Stomach (tissue), 9 donors: ENCODE data around the gene PPP1R14B. TPM values are rescaled to one million over a fixed set of nuclear protein-coding genes. Genes with fewer than 3 reads are reported as not detected.
A peak's percentile ranks its signal among the peaks of the same experiment; 100 is the strongest.

Experiments
- DNase-seq, 2 donors: peaks; one replicate each; pipeline versions ENCODE4 v3.0.0 to v3.0.0-alpha.2; 2013 to 2019
- H3K27ac ChIP-seq, 5 donors: fragments of 200-600 bp in 4 of 5; sonication (generic) in 4 of 5; one replicate each; pipeline ENCODE4 v1.5.1; 2013 to 2019; ENCODE audit warnings: mild to moderate bottlenecking in 1 of 5, moderate library complexity in 1 of 5
- H3K27me3 ChIP-seq, 3 donors: fragments of 200-600 bp; sonication (generic); one replicate each; pipeline ENCODE4 v1.5.1; 2017 to 2019; ENCODE audit warnings: mixed run types in 1 of 3
- H3K36me3 ChIP-seq, 4 donors: fragments of 200-600 bp; sonication (generic); 1 replicate in 3 of 4; 2 replicates in 1 of 4; pipeline ENCODE4 v1.5.1; 2016 to 2019
- H3K4me1 ChIP-seq, 4 donors: fragments of 200-600 bp; sonication (generic); one replicate each; pipeline ENCODE4 v1.5.1; 2016 to 2019
- H3K4me3 ChIP-seq, 4 donors: fragments of 200-600 bp; sonication (generic) in 3 of 4; one replicate each; pipeline ENCODE4 v1.5.1; 2016 to 2019; ENCODE audit warnings: mild to moderate bottlenecking in 1 of 4
- H3K9me3 ChIP-seq, 4 donors: fragments of 200-600 bp; sonication (generic); one replicate each; pipeline ENCODE4 v1.5.1; 2016 to 2019
- CTCF ChIP-seq, 7 experiments: fragments of 450-650 bp in 4 of 7; fragments of 200-600 bp in 3 of 7; sonication (generic) in 3 of 7; IDR thresholded peaks; one replicate each; pipeline ENCODE4 v1.5.1; 2016 to 2019; ENCODE audit warnings: antibody characterized with exemption in 7 of 7, control low read depth in 2 of 7, mild to moderate bottlenecking in 1 of 7
- EP300 ChIP-seq: sonication (generic); formaldehyde crosslinking; IDR thresholded peaks from one replicate; pipeline ENCODE4 v1.6.1; 2017; ENCODE audit warnings: antibody characterized with exemption
- POLR2A ChIP-seq, 4 donors: fragments of 450-650 bp; IDR thresholded peaks; one replicate each; pipeline ENCODE4 v1.6.1; 2016; ENCODE audit warnings: antibody characterized with exemption in 4 of 4, control low read depth in 2 of 4, mild to moderate bottlenecking in 1 of 4, moderate library complexity in 1 of 4
- POLR2AphosphoS5 ChIP-seq, 3 donors: sonication (generic); formaldehyde crosslinking; IDR thresholded peaks; one replicate each; pipeline ENCODE4 v1.6.1; 2016; ENCODE audit warnings: antibody characterized with exemption in 3 of 3
- WGBS, 5 donors: extraction: QIAGEN DNeasy Blood & Tissue Kit in 3 of 5; methylation state at CpG; one replicate each; pipeline versions ENCODE4 v1.1.5 to v1.1.7; 2013 to 2018; 5-methylcytosine and 5-hydroxymethylcytosine counted together
- intact Hi-C: fragments of 100-400 bp; cut with DNase I; formaldehyde crosslinking; loops from one replicate; pipeline ENCODE4 v1.15.1; 2023; ENCODE audit warnings: low total_unique reads
- polyA plus RNA-seq, 3 donors: library from polyadenylated mRNA; stranded (reverse); fragments of 200-250 nt; gene quantifications; one replicate each; pipeline ENCODE4 v1.2.3, GENCODE V29; 2013
- total RNA-seq, 5 donors: library from RNA; depleted of rRNA; stranded (reverse); fragments of >200 nt; gene quantifications; one replicate each; pipeline versions ENCODE4 v1.1.0 to v1.2.3, GENCODE V29; 2014 to 2016
- donor health status: healthy with polysubstance abuse.
- donor health status: Bipolar disorder and iron deficiency.
- donor health status: healthy.

PPP1R14B gene
- total and polyA plus RNA-seq, 8 donors = 39.3 to 234 (median 77.6) TPM

DNA sequence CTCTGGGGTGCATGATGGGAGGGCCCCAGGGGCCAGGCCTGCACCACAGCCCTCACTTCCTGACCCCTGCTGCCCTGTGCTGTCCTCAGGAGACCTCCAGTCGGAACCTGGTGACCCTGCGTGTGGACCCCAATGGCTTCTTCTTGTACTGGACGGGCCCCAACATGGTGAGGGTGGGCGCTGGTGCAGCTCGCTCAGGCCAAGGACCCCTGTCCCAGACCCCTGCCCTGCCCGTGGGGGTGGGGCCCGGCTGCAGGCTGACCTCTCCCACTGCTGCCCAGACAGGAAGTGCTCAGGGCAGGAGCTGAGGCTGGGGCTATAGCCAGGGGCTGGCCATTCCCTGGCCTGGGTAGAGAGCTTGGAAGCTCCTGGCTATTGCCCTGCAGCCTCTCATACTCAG is 7.6 kb upstream of the PPP1R14B start:
- no peak for DNase-seq
- Histone ChIP-seq H3K27ac (no peak overlapping the region), H3K27me3 (no peaks in the 10 kb centered on the region), H3K9me3 (no peaks in the 10 kb centered on the region), H3K4me1 (peaks cover 22 to 39% (median 32%) of the 10 kb centered on the region in 4 donors), H3K4me3 (no peak overlapping the region), H3K36me3 (peaks cover 43 to 52% (median 51%) of the 10 kb centered on the region in 4 donors)
- WGBS, 5 donors = 85 to 92% (median 88%) methylated on average over 5 to 7 of the region's 7 CpGs
- TF ChIP-seq POLR2A (IDR thresholded peaks at IDR 0.05) = no peak
- no peak for TF ChIP-seq EP300
- TF ChIP-seq POLR2AphosphoS5 (IDR thresholded peaks at IDR 0.05) = no peak
- TF ChIP-seq CTCF (IDR thresholded peaks at IDR 0.05) = no peak
- intact Hi-C loops = no loop called here

DNA sequence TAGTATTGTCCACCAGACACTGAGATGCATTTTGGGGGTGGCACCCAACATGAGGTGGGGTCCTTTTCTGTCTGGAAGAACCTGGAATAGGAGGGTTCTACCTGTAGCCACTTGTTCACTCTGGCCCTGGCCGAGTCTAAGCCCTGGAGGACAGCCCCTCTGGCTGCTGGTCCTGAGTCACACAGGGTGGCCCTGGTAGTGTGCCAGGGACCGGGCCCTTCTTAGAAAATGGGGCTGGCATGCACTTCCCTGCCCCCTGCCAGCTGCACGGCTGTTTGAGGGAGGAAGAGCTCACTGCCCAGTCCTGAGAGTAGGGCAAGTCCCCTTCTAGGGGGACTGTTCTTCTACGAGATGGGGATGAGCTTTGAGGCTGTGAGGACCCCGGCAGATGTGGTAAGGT is 6.7 kb upstream of the PPP1R14B start:
- 41 to 65% (median 57%) methylated on average over 5 of the region's 5 CpGs for WGBS, 5 donors
- peaks cover 22 to 39% (median 32%) of the 10 kb centered on the region in 4 donors for H3K4me1 ChIP-seq
- no peak for DNase-seq
- H3K27ac ChIP-seq = no peak overlapping the region
- no peaks in the 10 kb centered on the region for H3K27me3 ChIP-seq
- TF ChIP-seq CTCF (IDR thresholded peaks at IDR 0.05) (no peak), POLR2AphosphoS5 (IDR thresholded peaks at IDR 0.05) (no peak), POLR2A (IDR thresholded peaks at IDR 0.05) (no peak), EP300 (no peak)
- no peak overlapping the region for H3K4me3 ChIP-seq
- H3K9me3 ChIP-seq = no peaks in the 10 kb centered on the region
- H3K36me3 ChIP-seq = peaks cover 35 to 44% (median 43%) of the 10 kb centered on the region in 4 donors
- intact Hi-C loops = no loop called here

DNA sequence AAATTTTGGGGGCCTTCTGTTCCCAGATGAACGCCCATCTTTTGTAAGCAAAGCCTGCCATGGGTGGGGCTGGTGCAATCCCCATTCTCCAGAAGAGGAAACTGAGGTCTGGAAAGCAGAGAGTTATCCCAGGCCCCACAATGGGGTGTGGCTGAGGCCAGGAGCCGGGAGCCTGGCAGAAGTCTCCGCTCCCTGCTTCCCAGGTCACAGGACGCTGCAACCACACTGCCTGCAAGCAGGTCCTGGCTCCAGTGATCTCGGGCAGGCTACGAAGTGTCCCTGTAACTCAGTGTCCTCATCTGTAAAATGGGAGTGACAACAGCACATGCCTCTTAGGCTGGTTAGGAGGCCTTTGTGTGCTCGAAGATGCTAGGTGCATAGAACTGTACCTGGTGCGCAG is 6.3 kb upstream of the PPP1R14B start:
- no peak for TF ChIP-seq CTCF (IDR thresholded peaks at IDR 0.05)
- TF ChIP-seq POLR2AphosphoS5 (IDR thresholded peaks at IDR 0.05) = no peak
- TF ChIP-seq POLR2A (IDR thresholded peaks at IDR 0.05) = no peak
- no peak for TF ChIP-seq EP300
- 55 to 79% (median 64%) methylated on average over 7 to 8 of the region's 8 CpGs for WGBS, 5 donors
- no peak for DNase-seq
- Histone ChIP-seq H3K4me1 (peaks cover 22 to 39% (median 34%) of the 10 kb centered on the region in 4 donors), H3K9me3 (no peaks in the 10 kb centered on the region), H3K4me3 (peak overlapping the region in 3 of 4 donors; percentile 80 to 86 (median 83)), H3K36me3 (peaks cover 31 to 40% (median 38%) of the 10 kb centered on the region in 4 donors), H3K27me3 (no peaks in the 10 kb centered on the region), H3K27ac (peak overlapping the region in 3 of 5 donors; percentile 81 to 89 (median 86))
- intact Hi-C loops = no loop called here

- TF ChIP-seq EP300 = no peak
- peak in 2 of 3 donors; percentile 36 to 57 for TF ChIP-seq POLR2AphosphoS5 (IDR thresholded peaks at IDR 0.05)
- peak in 3 of 7 experiments; percentile 7 to 18 (median 9) for TF ChIP-seq CTCF (IDR thresholded peaks at IDR 0.05)
- no peaks in the 10 kb centered on the region for H3K27me3 ChIP-seq
Observed at GRCh38 chr11:64252003-64252872, 5.5 kb upstream of the PPP1R14B start.

More at GRCh38 chr11:64252003-64252872, 5.5 kb upstream of the PPP1R14B start:
- WGBS, 5 donors = 2 to 8% (median 4%) methylated on average over 22 to 23 of the region's 23 CpGs
- Histone ChIP-seq H3K4me3 (peak overlapping the region; percentile 80 to 86 (median 84)), H3K9me3 (no peaks in the 10 kb centered on the region), H3K27ac (peak overlapping the region; percentile 77 to 89 (median 81)), H3K4me1 (peaks cover 22 to 47% (median 41%) of the 10 kb centered on the region in 4 donors), H3K36me3 (peaks cover 27 to 32% (median 30%) of the 10 kb centered on the region in 4 donors)
- intact Hi-C loops = no loop called here
- peak; percentile 78 to 81 for DNase-seq
